OCI-LY7 (cell line): ENCODE measurements around the gene ID1.

ENCODE experiments used
- CTCF ChIP-seq: fragments of 200-600 bp; sonication (generic); conservative IDR thresholded peaks from 2 replicates; pipeline ENCODE4 v1.5.1; 2014; ENCODE audit warnings: mild to moderate bottlenecking, antibody characterized with exemption, low read length, moderate library complexity, mixed read lengths
- EZH2phosphoT487 ChIP-seq: fragments of 200-600 bp; sonication (generic); IDR thresholded peaks from 2 replicates; pipeline ENCODE4 v1.6.1; 2018; ENCODE audit warnings: low read depth, borderline replicate concordance, mild to moderate bottlenecking, mixed run types, antibody characterized with exemption, low read length, moderate library complexity, mixed read lengths

GRCh38 chr20:31606804-31607639 lies 1.9 kb downstream of the ID1 start:
- no peak for TF ChIP-seq CTCF
- no peak for TF ChIP-seq EZH2phosphoT487
